Measurements from ENCODE around the gene PCDHGA8.

The PCDHGA8 gene

DNA sequence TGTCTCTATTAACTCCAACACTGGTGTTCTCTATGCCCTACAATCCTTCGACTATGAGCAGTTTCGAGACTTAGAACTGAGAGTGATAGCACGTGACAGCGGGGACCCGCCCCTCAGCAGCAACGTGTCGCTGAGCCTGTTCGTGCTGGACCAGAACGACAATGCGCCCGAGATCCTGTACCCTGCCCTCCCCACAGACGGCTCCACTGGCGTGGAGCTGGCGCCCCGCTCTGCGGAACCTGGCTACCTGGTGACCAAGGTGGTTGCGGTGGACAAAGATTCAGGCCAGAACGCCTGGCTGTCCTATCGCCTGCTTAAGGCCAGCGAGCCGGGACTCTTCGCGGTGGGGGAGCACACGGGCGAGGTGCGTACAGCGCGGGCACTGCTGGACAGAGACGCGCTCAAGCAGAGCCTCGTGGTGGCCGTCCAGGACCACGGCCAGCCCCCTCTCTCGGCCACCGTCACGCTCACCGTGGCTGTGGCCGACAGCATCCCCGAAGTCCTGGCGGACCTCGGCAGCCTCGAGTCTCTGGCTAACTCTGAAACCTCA, 30.4 kb downstream of the PCDHGA8 start:
- TF ChIP-seq, protein P1, sequence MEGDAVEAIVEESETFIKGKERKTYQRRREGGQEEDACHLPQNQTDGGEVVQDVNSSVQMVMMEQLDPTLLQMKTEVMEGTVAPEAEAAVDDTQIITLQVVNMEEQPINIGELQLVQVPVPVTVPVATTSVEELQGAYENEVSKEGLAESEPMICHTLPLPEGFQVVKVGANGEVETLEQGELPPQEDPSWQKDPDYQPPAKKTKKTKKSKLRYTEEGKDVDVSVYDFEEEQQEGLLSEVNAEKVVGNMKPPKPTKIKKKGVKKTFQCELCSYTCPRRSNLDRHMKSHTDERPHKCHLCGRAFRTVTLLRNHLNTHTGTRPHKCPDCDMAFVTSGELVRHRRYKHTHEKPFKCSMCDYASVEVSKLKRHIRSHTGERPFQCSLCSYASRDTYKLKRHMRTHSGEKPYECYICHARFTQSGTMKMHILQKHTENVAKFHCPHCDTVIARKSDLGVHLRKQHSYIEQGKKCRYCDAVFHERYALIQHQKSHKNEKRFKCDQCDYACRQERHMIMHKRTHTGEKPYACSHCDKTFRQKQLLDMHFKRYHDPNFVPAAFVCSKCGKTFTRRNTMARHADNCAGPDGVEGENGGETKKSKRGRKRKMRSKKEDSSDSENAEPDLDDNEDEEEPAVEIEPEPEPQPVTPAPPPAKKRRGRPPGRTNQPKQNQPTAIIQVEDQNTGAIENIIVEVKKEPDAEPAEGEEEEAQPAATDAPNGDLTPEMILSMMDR (IDR thresholded peaks at IDR 0.05; ENCODE audit: insufficient read depth, low read length, poor library complexity, severe bottlenecking), result no peak
- TF ChIP-seq EZH2phosphoT487 (conservative IDR thresholded peaks at IDR 0.05; ENCODE audit: low read length), result no peak
- Histone ChIP-seq H3K9ac (ENCODE audit: low read length) (no peak overlapping the region), H3K4me2 (ENCODE audit: low read depth, low read length, poor library complexity, severe bottlenecking) (no peak overlapping the region), H3K79me2 (ENCODE audit: insufficient read depth, low read length) (no peaks in the 10 kb centered on the region), H3K9me3 (ENCODE audit: insufficient read depth, low read length) (peaks cover 15% of the 10 kb centered on the region; the same call in 1 of the 2 replicates), H4K20me1 (ENCODE audit: low read depth, low read length) (no peaks in the 10 kb centered on the region), H3K27ac (ENCODE audit: low read depth, low read length) (no peak overlapping the region), H3F3A (ENCODE audit: insufficient read depth) (no peaks in the 10 kb centered on the region), H3K4me3 (ENCODE audit: insufficient read depth, low read length, poor library complexity, severe bottlenecking) (no peak overlapping the region), H2AFZ (ENCODE audit: low read depth, low read length, severe bottlenecking) (no peak overlapping the region), H3K36me3 (ENCODE audit: low read length) (0 out of 2 replicates have a peak, but pooled peaks cover 2% of the 10 kb centered on the region), H3K9me2 (replicated peaks; ENCODE audit: insufficient read depth, low read length) (no peaks in the 10 kb centered on the region), H3K27me3 (ENCODE audit: low read length) (no peaks in the 10 kb centered on the region)

DNA sequence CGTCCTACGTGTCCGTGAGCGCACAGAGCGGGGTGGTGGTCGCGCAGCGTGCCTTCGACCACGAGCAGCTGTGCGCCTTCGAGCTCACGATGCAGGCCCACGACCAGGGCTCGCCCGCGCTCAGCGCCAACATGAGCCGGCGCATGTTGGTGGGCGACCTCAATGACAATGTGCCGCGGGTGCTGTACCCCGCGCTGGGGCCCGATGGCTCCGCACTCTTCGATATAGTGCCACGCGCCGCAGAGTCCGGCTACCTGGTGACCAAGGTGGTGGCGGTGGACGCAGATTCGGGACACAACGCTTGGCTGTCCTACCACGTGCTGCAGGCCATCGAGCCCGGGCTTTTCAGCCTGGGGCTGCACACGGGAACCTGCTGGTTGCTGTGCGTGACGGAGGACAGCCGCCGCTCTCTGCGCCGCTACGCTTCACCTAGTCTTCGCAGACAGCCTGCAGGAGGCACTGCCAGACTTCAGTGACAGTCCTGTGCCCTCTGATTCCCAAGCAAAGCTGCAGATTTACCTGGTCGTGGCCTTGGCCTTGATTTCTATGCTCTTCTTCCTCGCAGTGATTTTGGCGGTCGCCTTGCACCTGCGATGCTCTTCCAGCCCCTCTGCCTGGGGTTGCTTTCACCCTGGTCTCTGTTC, 35.5 kb downstream of the PCDHGA8 start:
- Histone ChIP-seq H4K20me1 (ENCODE audit: low read depth, low read length) (no peaks in the 10 kb centered on the region), H3K27me3 (ENCODE audit: low read length) (no peaks in the 10 kb centered on the region), H3K9me2 (replicated peaks; ENCODE audit: insufficient read depth, low read length) (no peaks in the 10 kb centered on the region), H3K27ac (ENCODE audit: low read depth, low read length) (no peak overlapping the region), H3K79me2 (ENCODE audit: insufficient read depth, low read length) (no peaks in the 10 kb centered on the region), H3K9ac (ENCODE audit: low read length) (no peak overlapping the region), H3K4me2 (ENCODE audit: low read depth, low read length, poor library complexity, severe bottlenecking) (no peak overlapping the region), H2AFZ (ENCODE audit: low read depth, low read length, severe bottlenecking) (no peak overlapping the region), H3K9me3 (ENCODE audit: insufficient read depth, low read length) (peaks cover 11% of the 10 kb centered on the region; the same call in 1 of the 2 replicates), H3F3A (ENCODE audit: insufficient read depth) (no peaks in the 10 kb centered on the region), H3K36me3 (ENCODE audit: low read length) (no peaks in the 10 kb centered on the region; the same call in 1 of the 2 replicates), H3K4me3 (ENCODE audit: insufficient read depth, low read length, poor library complexity, severe bottlenecking) (no peak overlapping the region)
- TF ChIP-seq EZH2phosphoT487 (conservative IDR thresholded peaks at IDR 0.05; ENCODE audit: low read length), result no peak
- TF ChIP-seq, protein P1 (IDR thresholded peaks at IDR 0.05; ENCODE audit: insufficient read depth, low read length, poor library complexity, severe bottlenecking), result no peak

DNA sequence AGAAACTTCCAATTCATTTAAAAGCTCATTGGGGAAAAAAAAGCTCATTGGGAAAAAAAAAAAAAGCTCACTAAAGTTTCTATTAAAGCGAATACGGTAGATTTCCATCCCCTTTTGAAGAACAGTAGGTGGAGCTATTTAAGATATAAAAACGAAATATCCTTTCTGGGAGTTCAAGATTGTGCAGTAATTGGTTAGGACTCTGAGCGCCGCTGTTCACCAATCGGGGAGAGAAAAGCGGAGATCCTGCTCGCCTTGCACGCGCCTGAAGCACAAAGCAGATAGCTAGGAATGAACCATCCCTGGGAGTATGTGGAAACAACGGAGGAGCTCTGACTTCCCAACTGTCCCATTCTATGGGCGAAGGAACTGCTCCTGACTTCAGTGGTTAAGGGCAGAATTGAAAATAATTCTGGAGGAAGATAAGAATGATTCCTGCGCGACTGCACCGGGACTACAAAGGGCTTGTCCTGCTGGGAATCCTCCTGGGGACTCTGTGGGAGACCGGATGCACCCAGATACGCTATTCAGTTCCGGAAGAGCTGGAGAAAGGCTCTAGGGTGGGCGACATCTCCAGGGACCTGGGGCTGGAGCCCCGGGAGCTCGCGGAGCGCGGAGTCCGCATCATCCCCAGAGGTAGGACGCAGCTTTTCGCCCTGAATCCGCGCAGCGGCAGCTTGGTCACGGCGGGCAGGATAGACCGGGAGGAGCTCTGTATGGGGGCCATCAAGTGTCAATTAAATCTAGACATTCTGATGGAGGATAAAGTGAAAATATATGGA, 38.1 kb downstream of the PCDHGA8 start, which contains the start of gene PCDHGA12:
Gene PCDHGA12 (plus strand): TSS at position 176 of the 782 bp plus-strand sequence. CDS start 253 bp downstream, at position 429.
- Histone ChIP-seq H3K9me3 (ENCODE audit: insufficient read depth, low read length) (peaks cover 11% of the 10 kb centered on the region; the same call in 1 of the 2 replicates), H2AFZ (ENCODE audit: low read depth, low read length, severe bottlenecking) (no peak within 1 kb of the TSS), H4K20me1 (ENCODE audit: low read depth, low read length) (no peaks in the 10 kb centered on the region), H3K9ac (ENCODE audit: low read length) (no peak within 1 kb of the TSS), H3K4me2 (ENCODE audit: low read depth, low read length, poor library complexity, severe bottlenecking) (no peak within 1 kb of the TSS), H3K36me3 (ENCODE audit: low read length) (no peaks in the 10 kb centered on the region; the same call in 1 of the 2 replicates), H3K9me2 (replicated peaks; ENCODE audit: insufficient read depth, low read length) (no peaks in the 10 kb centered on the region), H3K27me3 (ENCODE audit: low read length) (no peaks in the 10 kb centered on the region), H3K79me2 (ENCODE audit: insufficient read depth, low read length) (no peaks in the 10 kb centered on the region), H3K4me3 (ENCODE audit: insufficient read depth, low read length, poor library complexity, severe bottlenecking) (no peak within 1 kb of the TSS), H3K27ac (ENCODE audit: low read depth, low read length) (no peak within 1 kb of the TSS), H3F3A (ENCODE audit: insufficient read depth) (no peaks in the 10 kb centered on the region)
- TF ChIP-seq, protein P1 (IDR thresholded peaks at IDR 0.05; ENCODE audit: insufficient read depth, low read length, poor library complexity, severe bottlenecking), result no peak
- no peak for TF ChIP-seq EZH2phosphoT487 (conservative IDR thresholded peaks at IDR 0.05; ENCODE audit: low read length)
